Calu3 (cell line): ENCODE data around the gene GRID2. TPM values are rescaled to one million over a fixed set of nuclear protein-coding genes. Genes with fewer than 3 reads are reported as not detected.

Experiments used
- BruUV-seq: library from RNA; stranded (reverse); fragments of 400-500 nt; replicated peaks from 2 replicates; lab custom pipeline; 2021; lab: Mats Ljungman, UMichigan
- CTCF ChIA-PET: fragments of 300-600 bp; sonication (Branson Sonifier 250); formaldehyde crosslinking; loops from one replicate; lab custom pipeline; 2022; ENCODE audit warnings: antibody characterized with exemption; lab: Charles Lee
- DNase-seq: peaks from one replicate; pipeline ENCODE4 v3.0.0; 2022
- H3K27ac Mint-ChIP-seq: one replicate; pipeline ENCODE4 v1.8.0; 2022; ENCODE audit warnings: mixed read lengths; ENCODE audit not compliant: unreplicated experiment
- H3K27me3 Mint-ChIP-seq: one replicate; pipeline ENCODE4 v1.8.0; 2022; ENCODE audit warnings: mixed read lengths; ENCODE audit not compliant: unreplicated experiment
- H3K36me3 Mint-ChIP-seq: one replicate; pipeline ENCODE4 v1.8.0; 2022; ENCODE audit warnings: mild to moderate bottlenecking, moderate library complexity, mixed read lengths; ENCODE audit not compliant: insufficient read depth, unreplicated experiment
- H3K4me1 Mint-ChIP-seq: one replicate; pipeline ENCODE4 v1.8.0; 2022; ENCODE audit warnings: mild to moderate bottlenecking, low read depth, mixed read lengths; ENCODE audit not compliant: unreplicated experiment
- H3K4me3 Mint-ChIP-seq: one replicate; pipeline ENCODE4 v1.8.0; 2022; ENCODE audit warnings: mild to moderate bottlenecking, low read depth, moderate library complexity, mixed read lengths; ENCODE audit not compliant: unreplicated experiment
- H3K9me3 Mint-ChIP-seq: one replicate; pipeline ENCODE4 v1.8.0; 2022; ENCODE audit warnings: low read depth, mixed read lengths; ENCODE audit not compliant: unreplicated experiment
- intact Hi-C: fragments of 100-400 bp; cut with micrococcal nuclease; formaldehyde crosslinking; loops from one replicate; pipeline ENCODE4 v1.10.0; 2022; ENCODE audit not compliant: unreplicated experiment
- total RNA-seq: library from RNA; stranded (reverse); gene quantifications from 2 replicates; pipeline ENCODE4 v1.2.3, GENCODE V29; 2022
- TF ChIP-seq, protein P1 (sequence below): fragments of 200-600 bp; IDR thresholded peaks from one replicate; pipeline ENCODE4 v1.8.0; 2022; ENCODE audit warnings: antibody characterized with exemption; ENCODE audit not compliant: unreplicated experiment

The GRID2 gene
- total RNA-seq, 1 experiment from 2014 or later = not detected

DNA sequence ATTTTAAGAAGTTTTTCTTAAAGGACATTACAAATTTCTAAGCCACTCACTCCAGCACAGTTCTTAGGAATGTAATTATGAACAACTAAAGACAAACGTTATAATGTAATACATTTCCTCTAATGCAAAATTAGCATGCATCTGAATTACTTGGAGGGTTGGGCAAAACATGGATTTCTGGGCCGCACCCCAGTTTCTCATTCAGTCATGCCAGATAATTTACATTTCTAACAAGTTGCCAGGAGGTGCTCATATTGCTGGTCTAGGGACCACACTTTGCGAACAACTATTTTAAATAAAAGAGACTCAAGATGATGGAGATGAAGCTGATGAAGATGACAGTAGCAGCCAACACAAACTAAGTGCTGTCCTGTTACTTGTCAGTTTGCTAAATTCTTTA lies 840.1 kb downstream of the GRID2 start:
- no peaks in the 10 kb centered on the region for H3K36me3 Mint-ChIP-seq
- H3K27me3 Mint-ChIP-seq = no peaks in the 10 kb centered on the region
- CTCF ChIA-PET = no interaction called here
- H3K9me3 Mint-ChIP-seq = no peaks in the 10 kb centered on the region
- intact Hi-C loops = no loop called here
- H3K27ac Mint-ChIP-seq = no peak overlapping the region
- DNase-seq = no peak
- no TSS peak for BruUV-seq
- H3K4me1 Mint-ChIP-seq = no peaks in the 10 kb centered on the region
- TF ChIP-seq, protein P1, sequence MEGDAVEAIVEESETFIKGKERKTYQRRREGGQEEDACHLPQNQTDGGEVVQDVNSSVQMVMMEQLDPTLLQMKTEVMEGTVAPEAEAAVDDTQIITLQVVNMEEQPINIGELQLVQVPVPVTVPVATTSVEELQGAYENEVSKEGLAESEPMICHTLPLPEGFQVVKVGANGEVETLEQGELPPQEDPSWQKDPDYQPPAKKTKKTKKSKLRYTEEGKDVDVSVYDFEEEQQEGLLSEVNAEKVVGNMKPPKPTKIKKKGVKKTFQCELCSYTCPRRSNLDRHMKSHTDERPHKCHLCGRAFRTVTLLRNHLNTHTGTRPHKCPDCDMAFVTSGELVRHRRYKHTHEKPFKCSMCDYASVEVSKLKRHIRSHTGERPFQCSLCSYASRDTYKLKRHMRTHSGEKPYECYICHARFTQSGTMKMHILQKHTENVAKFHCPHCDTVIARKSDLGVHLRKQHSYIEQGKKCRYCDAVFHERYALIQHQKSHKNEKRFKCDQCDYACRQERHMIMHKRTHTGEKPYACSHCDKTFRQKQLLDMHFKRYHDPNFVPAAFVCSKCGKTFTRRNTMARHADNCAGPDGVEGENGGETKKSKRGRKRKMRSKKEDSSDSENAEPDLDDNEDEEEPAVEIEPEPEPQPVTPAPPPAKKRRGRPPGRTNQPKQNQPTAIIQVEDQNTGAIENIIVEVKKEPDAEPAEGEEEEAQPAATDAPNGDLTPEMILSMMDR = no peak
- no peak overlapping the region for H3K4me3 Mint-ChIP-seq

DNA sequence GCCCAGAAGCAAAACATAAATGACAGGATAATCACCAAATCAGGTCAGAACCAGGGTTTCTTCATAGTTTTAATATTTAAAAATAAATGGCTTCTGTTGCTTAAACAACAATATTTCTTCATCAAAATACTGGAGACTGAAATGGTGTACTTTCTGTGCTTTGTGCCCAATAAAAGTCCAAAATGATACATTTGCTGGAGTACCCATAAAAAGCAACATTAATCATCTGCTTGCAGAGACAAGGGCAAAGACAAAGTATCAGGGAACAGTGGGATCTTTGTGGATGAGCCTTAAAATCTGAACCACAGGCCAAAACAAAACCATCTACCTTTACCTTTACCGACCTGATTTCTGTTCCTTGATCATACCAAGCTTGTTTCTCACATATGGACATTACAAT lies 840.9 kb downstream of the GRID2 start:
- Mint-ChIP-seq H3K36me3 (no peaks in the 10 kb centered on the region), H3K4me1 (no peaks in the 10 kb centered on the region), H3K27ac (no peak overlapping the region), H3K27me3 (no peaks in the 10 kb centered on the region), H3K4me3 (no peak overlapping the region), H3K9me3 (no peaks in the 10 kb centered on the region)
- no peak for DNase-seq
- TF ChIP-seq, protein P1 = no peak
- no TSS peak for BruUV-seq
- CTCF ChIA-PET = no interaction called here
- intact Hi-C loops = no loop called here

DNA sequence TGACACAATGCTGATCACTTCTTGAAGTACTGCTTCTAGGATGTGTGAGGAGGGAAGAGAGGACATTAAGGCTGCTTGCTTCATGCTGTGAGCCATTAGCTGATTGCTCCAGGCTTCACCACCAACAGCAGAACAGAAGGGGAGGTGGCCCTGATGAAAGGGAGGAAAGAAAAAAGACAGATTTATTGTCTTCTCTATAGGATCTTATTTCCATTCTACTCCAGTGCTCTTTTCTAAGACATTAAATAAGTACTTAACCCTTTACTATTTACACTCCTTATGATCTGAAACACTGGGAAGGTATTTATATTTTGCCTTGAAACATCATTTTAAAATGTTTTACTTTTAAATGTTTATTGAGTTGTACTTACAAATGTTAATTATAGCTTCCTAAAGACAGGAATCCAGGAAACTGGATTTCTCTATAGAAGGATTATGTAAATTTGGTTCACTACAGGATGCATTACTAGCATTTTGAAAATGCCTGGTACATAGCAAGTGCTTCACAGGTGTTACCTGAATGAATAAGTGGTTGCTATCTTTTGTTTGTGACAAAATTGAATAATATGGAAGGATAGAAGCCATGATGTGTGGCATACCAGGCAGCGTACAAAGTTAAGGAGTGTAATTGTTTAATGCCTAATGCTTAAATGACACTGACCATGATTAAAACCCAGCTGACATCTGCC lies 843.9 kb downstream of the GRID2 start:
- Mint-ChIP-seq H3K9me3 (no peaks in the 10 kb centered on the region), H3K27me3 (no peaks in the 10 kb centered on the region), H3K4me3 (no peak overlapping the region), H3K27ac (no peak overlapping the region), H3K4me1 (no peaks in the 10 kb centered on the region), H3K36me3 (no peaks in the 10 kb centered on the region)
- intact Hi-C loops = no loop called here
- no TSS peak for BruUV-seq
- DNase-seq = no peak
- TF ChIP-seq, protein P1 = no peak
- CTCF ChIA-PET = no interaction called here

DNA sequence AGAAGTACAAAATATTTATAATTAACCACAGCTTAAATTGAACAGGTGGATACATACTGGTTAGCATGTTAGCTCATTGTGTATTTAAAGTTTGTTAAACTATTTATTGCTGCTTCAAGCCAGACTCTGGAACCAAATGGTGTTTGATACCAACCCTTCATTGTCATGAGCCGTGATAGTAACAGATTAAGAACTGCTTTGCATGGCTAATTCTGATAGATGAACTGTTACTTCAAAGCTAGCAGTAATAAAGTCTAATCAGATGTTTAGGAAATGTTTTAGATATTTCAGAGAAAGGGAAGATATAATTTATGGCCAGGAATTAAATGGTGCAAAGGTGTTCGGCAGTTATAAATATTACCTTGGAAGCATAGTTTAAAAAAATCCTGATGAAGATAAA lies 848.7 kb downstream of the GRID2 start:
- Mint-ChIP-seq H3K4me3 (no peak overlapping the region), H3K4me1 (no peaks in the 10 kb centered on the region), H3K27ac (no peak overlapping the region), H3K36me3 (no peaks in the 10 kb centered on the region), H3K9me3 (no peaks in the 10 kb centered on the region), H3K27me3 (no peaks in the 10 kb centered on the region)
- no peak for DNase-seq
- TF ChIP-seq, protein P1 = no peak
- CTCF ChIA-PET = no interaction called here
- no TSS peak for BruUV-seq
- intact Hi-C loops = no loop called here
